H1 (cell line): ENCODE results near the gene RHBDD1. TPM values are rescaled to one million over a fixed set of nuclear protein-coding genes. Genes with fewer than 3 reads are reported as not detected.

Experiments
- CTCF ChIA-PET: fragments of 300-600 bp; sonication (Branson Sonifier 250); formaldehyde crosslinking; loops from one replicate; lab custom pipeline; 2021; ENCODE audit not compliant: partially characterized antibody; lab: Charles Lee
- POLR2A ChIA-PET: fragments of 300-600 bp; sonication (Branson Sonifier 250); formaldehyde crosslinking; loops from one replicate; lab custom pipeline; 2021; ENCODE audit warnings: inconsistent platforms; ENCODE audit not compliant: partially characterized antibody; lab: Charles Lee
- DNase-seq, 2 experiments: peaks; one replicate each; pipeline versions ENCODE4 v3.0.0 to v3.0.0-alpha.2; 2010 to 2022; ENCODE audit warnings: low spot score in 2 of 2, low read depth in 1 of 2, mixed read lengths in 1 of 2
- FAIRE-seq: peaks from 2 replicates; lab custom pipeline; 2011; peaks lifted over from hg19 to GRCh38; lab: Jason Lieb, UNC
- H2AFZ ChIP-seq: 2 replicates; pipeline ENCODE4 v1.8.1; 2012; ENCODE audit warnings: low read length, inconsistent platforms
- H2AK5ac ChIP-seq: 2 replicates; pipeline ENCODE4 v1.6.1; 2013; ENCODE audit warnings: low read depth, low read length
- H2BK120ac ChIP-seq: replicated peaks from 2 replicates; pipeline ENCODE3; 2013; ENCODE audit warnings: low read depth, low read length, inconsistent platforms
- H2BK12ac ChIP-seq: 2 replicates; pipeline ENCODE4 v1.6.1; 2013; ENCODE audit warnings: low read depth, low read length
- H2BK15ac ChIP-seq: 2 replicates; pipeline ENCODE4 v1.6.1; 2013; ENCODE audit warnings: low read length
- H2BK20ac ChIP-seq: 2 replicates; pipeline ENCODE4 v1.6.1; 2013; ENCODE audit warnings: low read length
- H2BK5ac ChIP-seq: 2 replicates; pipeline ENCODE4 v1.6.1; 2013; ENCODE audit warnings: low read depth, low read length
- H3K14ac ChIP-seq: 2 replicates; pipeline ENCODE4 v1.6.1; 2013; ENCODE audit warnings: inconsistent platforms; ENCODE audit not compliant: insufficient read length
- H3K18ac ChIP-seq: 2 replicates; pipeline ENCODE4 v1.6.1; 2013; ENCODE audit warnings: low read length; ENCODE audit errors: extremely low read depth
- H3K23ac ChIP-seq: 2 replicates; pipeline ENCODE4 v1.6.1; 2013; ENCODE audit warnings: inconsistent platforms; ENCODE audit not compliant: insufficient read length
- H3K23me2 ChIP-seq: 2 replicates; pipeline ENCODE4 v1.6.1; 2013; ENCODE audit warnings: low read depth, low read length
- H3K27ac ChIP-seq: 2 replicates; pipeline ENCODE4 v1.6.1; 2011; ENCODE audit warnings: low read depth, low read length, inconsistent platforms
- H3K27me3 ChIP-seq, 4 experiments: replicated peaks in 1 of 4; 1 replicate in 1 of 4; 2 replicates in 3 of 4; pipeline versions ENCODE4 v1.6.1 to v1.8.1; 2011 to 2013; ENCODE audit warnings: low read length in 3 of 4, mild to moderate bottlenecking in 3 of 4, inconsistent platforms in 2 of 4, mixed read lengths in 2 of 4, moderate library complexity in 1 of 4; ENCODE audit not compliant: control insufficient read depth in 3 of 4, insufficient read depth in 3 of 4; ENCODE audit errors: extremely low read depth in 1 of 4
- H3K36me3 ChIP-seq, 4 experiments: 2 replicates each; pipeline versions ENCODE4 v1.6.1 to v1.8.1; 2011 to 2013; ENCODE audit warnings: mild to moderate bottlenecking in 4 of 4, low read length in 3 of 4, moderate library complexity in 2 of 4, control low read depth in 1 of 4, inconsistent platforms in 1 of 4; ENCODE audit not compliant: insufficient read depth in 4 of 4, control insufficient read depth in 2 of 4
- H3K4ac ChIP-seq: replicated peaks from 2 replicates; pipeline ENCODE3; 2013; ENCODE audit warnings: low read length, low read depth, mixed read lengths, inconsistent platforms; ENCODE audit not compliant: insufficient read length
- H3K4me1 ChIP-seq, 4 experiments: replicated peaks in 1 of 4; 1 replicate in 1 of 4; 2 replicates in 3 of 4; pipeline versions ENCODE4 v1.6.1 to v1.8.1; 2011 to 2013; ENCODE audit warnings: low read length in 3 of 4, inconsistent platforms in 2 of 4, mixed read lengths in 1 of 4; ENCODE audit not compliant: insufficient read depth in 4 of 4, control insufficient read depth in 3 of 4
- H3K4me2 ChIP-seq, 2 experiments: 2 replicates each; pipeline versions ENCODE4 v1.6.1 to v1.8.1; 2011 to 2013; ENCODE audit warnings: low read depth in 2 of 2, low read length in 2 of 2, control low read depth in 1 of 2, inconsistent platforms in 1 of 2, mild to moderate bottlenecking in 1 of 2; ENCODE audit not compliant: insufficient read depth in 1 of 2
- H3K4me3 ChIP-seq, 4 experiments: fragments of 200-600, 300-600 bp in 1 of 4; sonication (generic), shearing (Covaris generic), sonication (Bioruptor Twin) in 1 of 4; 2 replicates each; pipeline versions ENCODE4 v1.5.1 to v1.8.1; 2011 to 2016; ENCODE audit warnings: low read length in 4 of 4, low read depth in 3 of 4, control low read depth in 2 of 4, inconsistent platforms in 2 of 4, mild to moderate bottlenecking in 2 of 4, mixed read lengths in 1 of 4, moderate library complexity in 1 of 4; ENCODE audit not compliant: insufficient read depth in 2 of 4; ENCODE audit errors: extremely low read depth in 1 of 4
- H3K56ac ChIP-seq: replicated peaks from 2 replicates; pipeline ENCODE3; 2013; ENCODE audit warnings: low read depth, mild to moderate bottlenecking, mixed read lengths, low read length, inconsistent platforms; ENCODE audit not compliant: insufficient read length
- H3K79me1 ChIP-seq: 2 replicates; pipeline ENCODE4 v1.6.1; 2013; ENCODE audit warnings: low read depth, low read length, control low read depth
- H3K79me2 ChIP-seq, 2 experiments: 2 replicates each; pipeline versions ENCODE4 v1.6.1 to v1.8.1; 2012 to 2013; ENCODE audit warnings: low read length in 2 of 2, mild to moderate bottlenecking in 2 of 2, inconsistent platforms in 1 of 2; ENCODE audit not compliant: insufficient read depth in 2 of 2, control insufficient read depth in 1 of 2
- H3K9ac ChIP-seq, 4 experiments: replicated peaks in 1 of 4; 1 replicate in 1 of 4; 2 replicates in 3 of 4; pipeline versions ENCODE4 v1.6.1 to v1.8.1; 2011 to 2013; ENCODE audit warnings: low read depth in 3 of 4, low read length in 3 of 4, control low read depth in 2 of 4, mild to moderate bottlenecking in 2 of 4, moderate library complexity in 2 of 4, inconsistent platforms in 1 of 4; ENCODE audit errors: extremely low read depth in 1 of 4
- H3K9me3 ChIP-seq, 2 experiments: 2 replicates each; pipeline versions ENCODE4 v1.6.1 to v1.8.1; 2012 to 2013; ENCODE audit warnings: mild to moderate bottlenecking in 2 of 2, moderate library complexity in 2 of 2, control low read depth in 1 of 2, inconsistent platforms in 1 of 2, low read depth in 1 of 2, low read length in 1 of 2, mixed read lengths in 1 of 2; ENCODE audit not compliant: insufficient read depth in 2 of 2
- H4K20me1 ChIP-seq, 2 experiments: replicated peaks in 1 of 2; 2 replicates each; pipeline versions ENCODE3 to v1.8.1; 2011 to 2013; ENCODE audit warnings: inconsistent platforms in 2 of 2, low read length in 2 of 2, mild to moderate bottlenecking in 1 of 2; ENCODE audit not compliant: insufficient read depth in 2 of 2, control insufficient read depth in 1 of 2
- H4K5ac ChIP-seq: 2 replicates; pipeline ENCODE4 v1.6.1; 2013; ENCODE audit warnings: low read length, low read depth, mixed read lengths, inconsistent platforms; ENCODE audit not compliant: insufficient read length
- H4K8ac ChIP-seq: 2 replicates; pipeline ENCODE4 v1.8.0; 2013; ENCODE audit warnings: mild to moderate bottlenecking, moderate library complexity, low read length, inconsistent platforms; ENCODE audit not compliant: insufficient read depth; ENCODE audit errors: extremely low read depth
- H4K91ac ChIP-seq: replicated peaks from 2 replicates; pipeline ENCODE3; 2013; ENCODE audit warnings: low read length, mixed read lengths, inconsistent platforms; ENCODE audit not compliant: insufficient read length
- NRF1 ChIP-seq: IDR thresholded peaks from 2 replicates; pipeline ENCODE4 v1.6.1; 2011; ENCODE audit warnings: mild to moderate bottlenecking, low read depth, low read length, improper control_type of control experiment
- RNF2 ChIP-seq: fragments of 200-900, 300-1000 bp; sonication (generic); IDR thresholded peaks from 2 replicates; pipeline ENCODE4 v1.7.1; 2016; ENCODE audit warnings: borderline replicate concordance, low read depth, mild to moderate bottlenecking, antibody characterized with exemption, low read length; ENCODE audit not compliant: poor library complexity, severe bottlenecking; ENCODE audit errors: missing control alignments
- SIN3A ChIP-seq, 2 experiments: IDR thresholded peaks in 1 of 2; conservative IDR thresholded peaks in 1 of 2; 2 replicates each; pipeline ENCODE4 v1.6.1; 2011 to 2012; ENCODE audit warnings: low read length in 2 of 2, improper control_type of control experiment in 1 of 2, low read depth in 1 of 2, mild to moderate bottlenecking in 1 of 2
- TAF1 ChIP-seq: IDR thresholded peaks from 2 replicates; pipeline ENCODE4 v1.6.1; 2011; ENCODE audit warnings: mild to moderate bottlenecking, low read depth, low read length
- WGBS, 2 experiments: shearing (Covaris generic) in 1 of 2; methylation state at CpG; one replicate each; pipeline versions ENCODE4 v1.1.6 to v1.1.7; 2013 to 2015; ENCODE audit warnings: low lambda C conversion rate in 2 of 2, mixed read lengths in 2 of 2, inconsistent platforms in 1 of 2, low coverage in 1 of 2, missing lambda C conversion rate in 1 of 2; ENCODE audit not compliant: insufficient replicate concordance in 2 of 2, insufficient coverage in 1 of 2, insufficient read length in 1 of 2; ENCODE audit errors: extremely low coverage in 1 of 2, missing lambda C conversion rate in 1 of 2; 5-methylcytosine and 5-hydroxymethylcytosine counted together
- polyA plus RNA-seq, 7 experiments: library from polyadenylated mRNA; depleted of rRNA in 3 of 7; stranded (reverse) in 5 of 7; unstranded in 2 of 7; fragments of >200 nt in 5 of 7; fragments of 200-250 nt in 2 of 7; gene quantifications; 1 replicate in 5 of 7; 2 replicates in 1 of 7; 4 replicates in 1 of 7; pipeline versions ENCODE4 v1.2.1 to v1.2.3, GENCODE V29; 2011 to 2013; ENCODE audit warnings: missing spikeins in 2 of 7, mixed read lengths in 2 of 7
- total RNA-seq: library from RNA; stranded (reverse); fragmentation: NEBNext Ultra II Directional; extraction: Animal tissue kit (Norgen Biotek cat#: 25700); gene quantifications from 2 replicates; pipeline ENCODE4 v1.2.1, GENCODE V29; 2021
- TF ChIP-seq, protein P1 (sequence below): IDR thresholded peaks from 2 replicates; pipeline ENCODE4 v1.6.1; 2012; ENCODE audit warnings: inconsistent platforms

The RHBDD1 gene
- total and polyA plus RNA-seq, 2 of the 8 experiments (the other 6 are each of a cell fraction or from before 2014, with no cell fraction given) = 10.5 to 23.1 TPM

DNA sequence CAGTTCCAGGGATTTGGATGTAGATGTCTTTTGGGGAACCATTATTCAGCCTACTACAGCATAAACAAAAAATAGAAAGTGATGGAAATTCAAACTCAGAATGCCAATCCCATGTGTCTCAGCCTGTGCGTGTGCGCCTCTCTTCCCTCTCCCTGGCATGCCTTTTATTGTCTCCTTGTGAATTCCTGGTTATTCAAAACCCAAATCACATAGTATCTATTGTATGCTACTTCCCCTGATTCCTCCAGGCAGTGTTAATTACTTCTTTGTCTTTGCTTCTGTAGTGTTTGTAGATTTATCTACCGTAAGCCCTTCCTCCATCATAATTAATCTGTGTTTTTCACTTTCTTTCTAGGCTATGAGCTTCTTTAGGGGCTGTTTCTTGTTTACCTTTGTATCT is 38.9 kb downstream of the RHBDD1 start:
- CTCF ChIA-PET = no interaction called here
- no peak overlapping the region for H3K4ac ChIP-seq
- no peak overlapping the region for H3K18ac ChIP-seq
- no peak overlapping the region for H4K8ac ChIP-seq
- no peak for DNase-seq
- no peaks in the 10 kb centered on the region for H3K27me3 ChIP-seq
- H3K9ac ChIP-seq = no peak overlapping the region
- H2AFZ ChIP-seq = no peak overlapping the region
- no peaks in the 10 kb centered on the region for H3K9me3 ChIP-seq
- POLR2A ChIA-PET = no interaction called here
- no peak overlapping the region for H3K4me2 ChIP-seq
- no peak overlapping the region for H2AK5ac ChIP-seq
- H3K14ac ChIP-seq = no peak overlapping the region
- no peak overlapping the region for H2BK15ac ChIP-seq
- H3K56ac ChIP-seq = no peak overlapping the region
- WGBS, 2 experiments = 93% methylated on average over 3 of the region's 3 CpGs; no CpG with 5 or more reads in 1 of the 2 experiments
- H3K4me3 ChIP-seq = no peak overlapping the region
- H2BK20ac ChIP-seq = no peak overlapping the region
- peaks cover 0 to 6% (median 2%) of the 10 kb centered on the region in 4 experiments; a peak in 5 of 7 replicates for H3K4me1 ChIP-seq
- no peak overlapping the region for H2BK5ac ChIP-seq
- FAIRE-seq = no peak
- H3K23me2 ChIP-seq = no peaks in the 10 kb centered on the region; the same call in 1 of the 2 replicates
- H4K91ac ChIP-seq = no peak overlapping the region
- no peak for TF ChIP-seq NRF1
- TF ChIP-seq RNF2 = no peak
- TF ChIP-seq, protein P1, sequence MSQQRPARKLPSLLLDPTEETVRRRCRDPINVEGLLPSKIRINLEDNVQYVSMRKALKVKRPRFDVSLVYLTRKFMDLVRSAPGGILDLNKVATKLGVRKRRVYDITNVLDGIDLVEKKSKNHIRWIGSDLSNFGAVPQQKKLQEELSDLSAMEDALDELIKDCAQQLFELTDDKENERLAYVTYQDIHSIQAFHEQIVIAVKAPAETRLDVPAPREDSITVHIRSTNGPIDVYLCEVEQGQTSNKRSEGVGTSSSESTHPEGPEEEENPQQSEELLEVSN = no peak
- no peak for TF ChIP-seq SIN3A (conservative IDR thresholded peaks at IDR 0.05 in 1 of 2, IDR thresholded peaks at IDR 0.05 in 1 of 2; ENCODE audit: low read depth in 1 of 2, low read length in 2 of 2)
- no peak for TF ChIP-seq TAF1
- no peak overlapping the region for H3K23ac ChIP-seq
- H4K20me1 ChIP-seq = no peaks in the 10 kb centered on the region
- H2BK120ac ChIP-seq = no peak overlapping the region
- no peaks in the 10 kb centered on the region for H3K79me2 ChIP-seq
- no peak overlapping the region for H3K27ac ChIP-seq
- no peak overlapping the region for H4K5ac ChIP-seq
- no peak overlapping the region for H2BK12ac ChIP-seq
- no peaks in the 10 kb centered on the region for H3K36me3 ChIP-seq
- no peaks in the 10 kb centered on the region for H3K79me1 ChIP-seq
